WTC11 (cell line): Measurements from ENCODE around the gene ATF6B. TPM values are rescaled to one million over a fixed set of nuclear protein-coding genes. Genes with fewer than 3 reads are reported as not detected.

Experiments
- ATAC-seq: fragments of 200-7000 bp; cut with Tn5 transposase; 2 replicates; pipeline ENCODE4 v1.10.0; 2021; ENCODE audit warnings: mild to moderate bottlenecking, moderate library complexity
- CTCF ChIA-PET: fragments of 300-600 bp; sonication (Branson Sonifier 250); formaldehyde crosslinking; loops from one replicate; lab custom pipeline; 2021; ENCODE audit warnings: antibody characterized with exemption; lab: Charles Lee
- POLR2A ChIA-PET: fragments of 350-600 bp; sonication (Branson Sonifier 250); formaldehyde crosslinking; loops from one replicate; lab custom pipeline; 2021; ENCODE audit warnings: antibody characterized with exemption; lab: Charles Lee
- DNase-seq: peaks from one replicate; pipeline ENCODE4 v3.0.0; 2021; ENCODE audit warnings: low spot score
- H3K27ac Mint-ChIP-seq: 2 replicates; pipeline ENCODE4 v1.8.0; 2021; ENCODE audit warnings: mixed read lengths
- H3K27me3 Mint-ChIP-seq: 2 replicates; pipeline ENCODE4 v1.8.0; 2021; ENCODE audit warnings: low read depth, mild to moderate bottlenecking, moderate library complexity, mixed read lengths
- H3K36me3 Mint-ChIP-seq: 2 replicates; pipeline ENCODE4 v1.8.0; 2021; ENCODE audit warnings: mixed read lengths
- H3K4me1 Mint-ChIP-seq: 2 replicates; pipeline ENCODE4 v1.8.0; 2022; ENCODE audit warnings: mixed read lengths
- H3K4me3 Mint-ChIP-seq: 2 replicates; pipeline ENCODE4 v1.8.0; 2021; ENCODE audit warnings: mild to moderate bottlenecking, moderate library complexity, mixed read lengths
- H3K9me3 Mint-ChIP-seq: 2 replicates; pipeline ENCODE4 v1.8.0; 2021; ENCODE audit warnings: mixed read lengths
- ATF1 ChIP-seq: sonication (generic); formaldehyde crosslinking; IDR thresholded peaks from 2 replicates; pipeline ENCODE4 v1.8.1; 2023; ENCODE audit warnings: mild to moderate bottlenecking, moderate library complexity, missing genetic modification reagents
- CREB1 ChIP-seq: sonication (generic); formaldehyde crosslinking; IDR thresholded peaks from 2 replicates; pipeline ENCODE4 v1.8.0; 2023; ENCODE audit warnings: mild to moderate bottlenecking, missing genetic modification reagents
- ETV6 ChIP-seq: sonication (generic); formaldehyde crosslinking; IDR thresholded peaks from 2 replicates; pipeline ENCODE4 v1.8.1; 2022; ENCODE audit warnings: mild to moderate bottlenecking, missing genetic modification reagents
- FOXJ3 ChIP-seq: sonication (generic); formaldehyde crosslinking; IDR thresholded peaks from 2 replicates; pipeline ENCODE4 v1.9.0; 2021; ENCODE audit warnings: missing genetic modification reagents, mild to moderate bottlenecking, borderline replicate concordance
- FOXK1 ChIP-seq: sonication (generic); formaldehyde crosslinking; IDR thresholded peaks from 2 replicates; pipeline ENCODE4 v1.8.0; 2022; ENCODE audit warnings: mild to moderate bottlenecking, moderate library complexity, missing genetic modification reagents
- JUN ChIP-seq: sonication (generic); formaldehyde crosslinking; IDR thresholded peaks from 2 replicates; pipeline ENCODE4 v1.8.0; 2023; ENCODE audit warnings: mild to moderate bottlenecking, missing genetic modification reagents
- KAT7 ChIP-seq: sonication (generic); formaldehyde crosslinking; IDR thresholded peaks from 2 replicates; pipeline ENCODE4 v1.8.1; 2023; ENCODE audit warnings: missing genetic modification reagents, mild to moderate bottlenecking, borderline replicate concordance
- MYBL2 ChIP-seq: sonication (generic); formaldehyde crosslinking; IDR thresholded peaks from 2 replicates; pipeline ENCODE4 v1.8.1; 2023; ENCODE audit warnings: mild to moderate bottlenecking, moderate library complexity, missing genetic modification reagents
- NFYB ChIP-seq: sonication (generic); formaldehyde crosslinking; conservative IDR thresholded peaks from 2 replicates; pipeline ENCODE4 v1.8.0; 2022; ENCODE audit warnings: low read depth, missing genetic modification reagents
- NR2C2 ChIP-seq: sonication (generic); formaldehyde crosslinking; IDR thresholded peaks from 2 replicates; pipeline ENCODE4 v1.8.0; 2022; ENCODE audit warnings: mild to moderate bottlenecking, missing genetic modification reagents
- RELA ChIP-seq: sonication (generic); formaldehyde crosslinking; IDR thresholded peaks from 2 replicates; pipeline ENCODE4 v1.8.1; 2022; ENCODE audit warnings: missing genetic modification reagents, mild to moderate bottlenecking, borderline replicate concordance
- SP1 ChIP-seq: sonication (generic); formaldehyde crosslinking; conservative IDR thresholded peaks from 2 replicates; pipeline ENCODE4 v1.8.1; 2022; ENCODE audit warnings: missing genetic modification reagents
- ZNF121 ChIP-seq: sonication (generic); formaldehyde crosslinking; IDR thresholded peaks from 2 replicates; pipeline ENCODE4 v1.8.0; 2023; ENCODE audit warnings: missing genetic modification reagents
- total RNA-seq: library from RNA; stranded (reverse); gene quantifications from 3 replicates; pipeline ENCODE4 v1.2.3, GENCODE V29; 2021
- TF ChIP-seq, protein P1 (sequence below): sonication (generic); formaldehyde crosslinking; IDR thresholded peaks from 2 replicates; pipeline ENCODE4 v1.8.0; 2023; ENCODE audit warnings: missing genetic modification reagents, mild to moderate bottlenecking, borderline replicate concordance
- TF ChIP-seq, protein P2 (sequence below): fragments of 250-450 bp; sonication (Bioruptor Pico); IDR thresholded peaks from 2 replicates; pipeline ENCODE4 v1.9.0; 2021; ENCODE audit warnings: moderate library complexity, mild to moderate bottlenecking, inconsistent platforms, borderline replicate concordance
- TF ChIP-seq, protein P3 (sequence below): sonication (generic); formaldehyde crosslinking; IDR thresholded peaks from 2 replicates; pipeline ENCODE4 v1.8.0; 2022; ENCODE audit warnings: mild to moderate bottlenecking, missing genetic modification reagents
- TF ChIP-seq, protein P4 (sequence below): sonication (generic); formaldehyde crosslinking; IDR thresholded peaks from 2 replicates; pipeline ENCODE4 v1.8.1; 2022; ENCODE audit warnings: mild to moderate bottlenecking, moderate library complexity, missing genetic modification reagents
- TF ChIP-seq, protein P5 (sequence below): sonication (generic); formaldehyde crosslinking; IDR thresholded peaks from 2 replicates; pipeline ENCODE4 v1.8.0; 2022; ENCODE audit warnings: mild to moderate bottlenecking, missing genetic modification reagents
- TF ChIP-seq, protein P6 (sequence below): fragments of 250-450 bp; sonication (Bioruptor Pico); IDR thresholded peaks from 2 replicates; pipeline ENCODE4 v1.8.0; 2021; ENCODE audit warnings: mild to moderate bottlenecking
- TF ChIP-seq, protein P7 (sequence below): sonication (generic); formaldehyde crosslinking; IDR thresholded peaks from 2 replicates; pipeline ENCODE4 v1.8.0; 2022; ENCODE audit warnings: mild to moderate bottlenecking, missing genetic modification reagents
- TF ChIP-seq, protein P8 (sequence below): fragments of 250-450 bp; sonication (Bioruptor Pico); IDR thresholded peaks from 2 replicates; pipeline ENCODE4 v1.9.0; 2021; ENCODE audit warnings: mild to moderate bottlenecking

ATF6B gene
- total RNA-seq, 1 experiment from 2014 or later: 47.5 TPM

DNA sequence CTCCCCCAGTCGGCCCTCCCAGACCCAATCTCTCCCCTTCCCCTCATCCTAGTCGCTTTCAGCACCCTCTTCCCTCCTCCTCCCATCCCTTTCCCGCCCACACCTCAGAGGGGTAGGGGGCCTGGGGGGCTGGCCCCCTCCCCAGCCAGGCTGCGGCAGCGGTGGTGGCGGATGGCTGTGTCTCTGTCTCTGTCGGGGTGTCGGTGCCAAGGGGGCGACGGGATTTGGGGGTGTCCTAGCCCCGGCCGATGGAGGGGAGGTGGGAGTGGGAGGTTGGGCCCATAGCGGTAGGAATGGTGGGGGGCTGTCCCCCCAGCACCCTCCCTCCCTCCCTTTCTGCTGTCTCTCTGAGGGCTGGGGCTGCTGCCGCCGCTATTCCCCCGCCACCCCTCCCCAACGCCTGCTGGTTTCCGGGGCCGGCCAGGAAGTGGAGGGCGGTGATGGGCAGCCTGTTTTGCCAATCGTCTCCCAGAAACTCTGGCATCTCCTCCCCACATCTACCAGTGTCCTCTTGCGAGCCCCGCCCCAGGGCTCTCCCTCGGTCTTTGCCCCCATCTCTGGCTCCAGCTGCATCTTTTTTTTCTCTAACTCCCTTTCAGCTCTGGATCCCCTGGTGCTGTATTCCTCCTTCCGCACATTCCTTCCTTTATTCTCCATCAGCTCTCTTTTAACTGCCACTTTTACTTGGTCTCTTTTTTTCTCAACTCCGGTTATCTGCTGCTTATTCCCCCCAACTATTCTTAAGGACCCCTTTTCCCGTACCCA is 47.8 kb upstream of the ATF6B start, which contains the start of gene AGPAT1 (continued):
- TF ChIP-seq FOXK1 (CRISPR knock-in tag): 0 out of 2 replicates have a peak, but pooled peaks have one; percentile 25
- TF ChIP-seq MYBL2: no peak
- TF ChIP-seq, protein P1, sequence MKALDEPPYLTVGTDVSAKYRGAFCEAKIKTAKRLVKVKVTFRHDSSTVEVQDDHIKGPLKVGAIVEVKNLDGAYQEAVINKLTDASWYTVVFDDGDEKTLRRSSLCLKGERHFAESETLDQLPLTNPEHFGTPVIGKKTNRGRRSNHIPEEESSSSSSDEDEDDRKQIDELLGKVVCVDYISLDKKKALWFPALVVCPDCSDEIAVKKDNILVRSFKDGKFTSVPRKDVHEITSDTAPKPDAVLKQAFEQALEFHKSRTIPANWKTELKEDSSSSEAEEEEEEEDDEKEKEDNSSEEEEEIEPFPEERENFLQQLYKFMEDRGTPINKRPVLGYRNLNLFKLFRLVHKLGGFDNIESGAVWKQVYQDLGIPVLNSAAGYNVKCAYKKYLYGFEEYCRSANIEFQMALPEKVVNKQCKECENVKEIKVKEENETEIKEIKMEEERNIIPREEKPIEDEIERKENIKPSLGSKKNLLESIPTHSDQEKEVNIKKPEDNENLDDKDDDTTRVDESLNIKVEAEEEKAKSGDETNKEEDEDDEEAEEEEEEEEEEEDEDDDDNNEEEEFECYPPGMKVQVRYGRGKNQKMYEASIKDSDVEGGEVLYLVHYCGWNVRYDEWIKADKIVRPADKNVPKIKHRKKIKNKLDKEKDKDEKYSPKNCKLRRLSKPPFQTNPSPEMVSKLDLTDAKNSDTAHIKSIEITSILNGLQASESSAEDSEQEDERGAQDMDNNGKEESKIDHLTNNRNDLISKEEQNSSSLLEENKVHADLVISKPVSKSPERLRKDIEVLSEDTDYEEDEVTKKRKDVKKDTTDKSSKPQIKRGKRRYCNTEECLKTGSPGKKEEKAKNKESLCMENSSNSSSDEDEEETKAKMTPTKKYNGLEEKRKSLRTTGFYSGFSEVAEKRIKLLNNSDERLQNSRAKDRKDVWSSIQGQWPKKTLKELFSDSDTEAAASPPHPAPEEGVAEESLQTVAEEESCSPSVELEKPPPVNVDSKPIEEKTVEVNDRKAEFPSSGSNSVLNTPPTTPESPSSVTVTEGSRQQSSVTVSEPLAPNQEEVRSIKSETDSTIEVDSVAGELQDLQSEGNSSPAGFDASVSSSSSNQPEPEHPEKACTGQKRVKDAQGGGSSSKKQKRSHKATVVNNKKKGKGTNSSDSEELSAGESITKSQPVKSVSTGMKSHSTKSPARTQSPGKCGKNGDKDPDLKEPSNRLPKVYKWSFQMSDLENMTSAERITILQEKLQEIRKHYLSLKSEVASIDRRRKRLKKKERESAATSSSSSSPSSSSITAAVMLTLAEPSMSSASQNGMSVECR: no peak
- TF ChIP-seq, protein P2, sequence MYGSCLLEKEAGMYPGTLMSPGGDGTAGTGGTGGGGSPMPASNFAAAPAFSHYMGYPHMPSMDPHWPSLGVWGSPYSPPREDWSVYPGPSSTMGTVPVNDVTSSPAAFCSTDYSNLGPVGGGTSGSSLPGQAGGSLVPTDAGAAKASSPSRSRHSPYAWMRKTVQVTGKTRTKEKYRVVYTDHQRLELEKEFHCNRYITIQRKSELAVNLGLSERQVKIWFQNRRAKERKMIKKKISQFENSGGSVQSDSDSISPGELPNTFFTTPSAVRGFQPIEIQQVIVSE (CRISPR knock-in tag): no peak
- TF ChIP-seq ATF1 (CRISPR knock-in tag): no peak
- no peak for TF ChIP-seq ZNF121 (CRISPR knock-in tag)
- peak; percentile 67 for TF ChIP-seq NFYB (CRISPR knock-in tag)
- TF ChIP-seq, protein P3, sequence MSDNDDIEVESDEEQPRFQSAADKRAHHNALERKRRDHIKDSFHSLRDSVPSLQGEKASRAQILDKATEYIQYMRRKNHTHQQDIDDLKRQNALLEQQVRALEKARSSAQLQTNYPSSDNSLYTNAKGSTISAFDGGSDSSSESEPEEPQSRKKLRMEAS (CRISPR knock-in tag): peak; percentile 17; the same call in 1 of the 2 replicates
- peak; percentile 76 for TF ChIP-seq SP1 (CRISPR knock-in tag)
- TF ChIP-seq RELA (CRISPR knock-in tag): no peak
- no peak for TF ChIP-seq FOXJ3 (CRISPR knock-in tag)
- TF ChIP-seq, protein P4, sequence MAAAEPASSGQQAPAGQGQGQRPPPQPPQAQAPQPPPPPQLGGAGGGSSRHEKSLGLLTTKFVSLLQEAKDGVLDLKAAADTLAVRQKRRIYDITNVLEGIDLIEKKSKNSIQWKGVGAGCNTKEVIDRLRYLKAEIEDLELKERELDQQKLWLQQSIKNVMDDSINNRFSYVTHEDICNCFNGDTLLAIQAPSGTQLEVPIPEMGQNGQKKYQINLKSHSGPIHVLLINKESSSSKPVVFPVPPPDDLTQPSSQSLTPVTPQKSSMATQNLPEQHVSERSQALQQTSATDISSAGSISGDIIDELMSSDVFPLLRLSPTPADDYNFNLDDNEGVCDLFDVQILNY: peak; percentile 57; the same call in 1 of the 2 replicates
- TF ChIP-seq, protein P5, sequence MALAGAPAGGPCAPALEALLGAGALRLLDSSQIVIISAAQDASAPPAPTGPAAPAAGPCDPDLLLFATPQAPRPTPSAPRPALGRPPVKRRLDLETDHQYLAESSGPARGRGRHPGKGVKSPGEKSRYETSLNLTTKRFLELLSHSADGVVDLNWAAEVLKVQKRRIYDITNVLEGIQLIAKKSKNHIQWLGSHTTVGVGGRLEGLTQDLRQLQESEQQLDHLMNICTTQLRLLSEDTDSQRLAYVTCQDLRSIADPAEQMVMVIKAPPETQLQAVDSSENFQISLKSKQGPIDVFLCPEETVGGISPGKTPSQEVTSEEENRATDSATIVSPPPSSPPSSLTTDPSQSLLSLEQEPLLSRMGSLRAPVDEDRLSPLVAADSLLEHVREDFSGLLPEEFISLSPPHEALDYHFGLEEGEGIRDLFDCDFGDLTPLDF (CRISPR knock-in tag): no peak
- TF ChIP-seq KAT7 (CRISPR knock-in tag): no peak
- TF ChIP-seq, protein P6, sequence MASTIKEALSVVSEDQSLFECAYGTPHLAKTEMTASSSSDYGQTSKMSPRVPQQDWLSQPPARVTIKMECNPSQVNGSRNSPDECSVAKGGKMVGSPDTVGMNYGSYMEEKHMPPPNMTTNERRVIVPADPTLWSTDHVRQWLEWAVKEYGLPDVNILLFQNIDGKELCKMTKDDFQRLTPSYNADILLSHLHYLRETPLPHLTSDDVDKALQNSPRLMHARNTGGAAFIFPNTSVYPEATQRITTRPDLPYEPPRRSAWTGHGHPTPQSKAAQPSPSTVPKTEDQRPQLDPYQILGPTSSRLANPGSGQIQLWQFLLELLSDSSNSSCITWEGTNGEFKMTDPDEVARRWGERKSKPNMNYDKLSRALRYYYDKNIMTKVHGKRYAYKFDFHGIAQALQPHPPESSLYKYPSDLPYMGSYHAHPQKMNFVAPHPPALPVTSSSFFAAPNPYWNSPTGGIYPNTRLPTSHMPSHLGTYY (CRISPR knock-in tag): no peak

DNA sequence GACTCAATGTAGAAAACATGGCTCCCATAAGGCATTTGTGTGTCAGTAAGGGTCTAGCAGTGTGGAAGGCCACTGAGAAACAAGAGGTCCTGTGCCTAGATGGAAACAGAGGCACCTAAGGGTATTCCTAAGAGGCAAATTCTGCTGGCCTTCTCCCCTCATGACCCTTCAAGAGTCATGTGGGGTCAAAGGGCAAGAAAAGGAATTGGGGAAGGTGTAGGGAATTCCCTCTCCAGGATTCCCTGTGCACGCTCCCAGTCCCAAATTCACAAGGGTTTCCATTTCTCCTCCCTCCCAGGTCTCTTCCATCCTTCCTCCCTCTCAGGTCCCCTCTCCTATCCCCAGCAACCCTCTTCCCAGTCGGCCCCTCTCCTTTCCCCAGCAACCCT is 47.3 kb upstream of the ATF6B start:
- H3K27ac Mint-ChIP-seq: no peak overlapping the region
- no peaks in the 10 kb centered on the region for H3K27me3 Mint-ChIP-seq
- H3K4me3 Mint-ChIP-seq: peak overlapping the region; percentile 82
- TF ChIP-seq, protein P7, sequence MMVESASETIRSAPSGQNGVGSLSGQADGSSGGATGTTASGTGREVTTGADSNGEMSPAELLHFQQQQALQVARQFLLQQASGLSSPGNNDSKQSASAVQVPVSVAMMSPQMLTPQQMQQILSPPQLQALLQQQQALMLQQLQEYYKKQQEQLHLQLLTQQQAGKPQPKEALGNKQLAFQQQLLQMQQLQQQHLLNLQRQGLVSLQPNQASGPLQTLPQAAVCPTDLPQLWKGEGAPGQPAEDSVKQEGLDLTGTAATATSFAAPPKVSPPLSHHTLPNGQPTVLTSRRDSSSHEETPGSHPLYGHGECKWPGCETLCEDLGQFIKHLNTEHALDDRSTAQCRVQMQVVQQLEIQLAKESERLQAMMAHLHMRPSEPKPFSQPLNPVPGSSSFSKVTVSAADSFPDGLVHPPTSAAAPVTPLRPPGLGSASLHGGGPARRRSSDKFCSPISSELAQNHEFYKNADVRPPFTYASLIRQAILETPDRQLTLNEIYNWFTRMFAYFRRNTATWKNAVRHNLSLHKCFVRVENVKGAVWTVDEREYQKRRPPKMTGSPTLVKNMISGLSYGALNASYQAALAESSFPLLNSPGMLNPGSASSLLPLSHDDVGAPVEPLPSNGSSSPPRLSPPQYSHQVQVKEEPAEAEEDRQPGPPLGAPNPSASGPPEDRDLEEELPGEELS (CRISPR knock-in tag): no peak
- no peak for TF ChIP-seq NR2C2
- TF ChIP-seq, protein P8, sequence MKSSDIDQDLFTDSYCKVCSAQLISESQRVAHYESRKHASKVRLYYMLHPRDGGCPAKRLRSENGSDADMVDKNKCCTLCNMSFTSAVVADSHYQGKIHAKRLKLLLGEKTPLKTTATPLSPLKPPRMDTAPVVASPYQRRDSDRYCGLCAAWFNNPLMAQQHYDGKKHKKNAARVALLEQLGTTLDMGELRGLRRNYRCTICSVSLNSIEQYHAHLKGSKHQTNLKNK (CRISPR knock-in tag): no peak
- no peak for TF ChIP-seq ETV6 (CRISPR knock-in tag)
- TF ChIP-seq SP1 (CRISPR knock-in tag): no peak
- no peak for TF ChIP-seq CREB1
- no peak for TF ChIP-seq JUN
- H3K36me3 Mint-ChIP-seq: peaks cover 21% of the 10 kb centered on the region
- CTCF ChIA-PET: no interaction called here
- POLR2A ChIA-PET: no interaction called here
- peaks cover 38% of the 10 kb centered on the region for H3K4me1 Mint-ChIP-seq
- no peak for ATAC-seq
- no peaks in the 10 kb centered on the region for H3K9me3 Mint-ChIP-seq
- no peak for DNase-seq
